ENCODE measurements around the gene ZFP30.

DNA sequence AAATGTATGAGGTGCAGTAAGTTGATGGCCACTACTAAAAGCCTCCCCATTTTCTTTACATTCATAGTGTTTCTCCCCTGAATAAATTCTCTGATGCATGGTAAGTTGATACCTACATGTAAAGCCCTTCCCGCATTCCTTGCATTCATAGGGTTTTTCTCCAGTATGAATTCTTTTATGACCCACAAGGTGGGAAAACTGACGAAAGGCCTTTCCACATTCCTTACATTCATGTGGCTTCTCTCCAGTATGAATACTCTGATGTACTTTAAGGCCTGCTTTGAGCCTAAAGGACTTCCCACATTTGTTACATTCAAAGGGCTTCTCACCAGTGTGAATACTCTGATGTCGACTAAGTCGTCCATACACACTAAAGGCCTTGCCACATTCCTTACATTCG lies 43.8 kb upstream of the ZFP30 start:
- no peak for TF ChIP-seq CTCF (IDR thresholded peaks at IDR 0.05; ENCODE audit: insufficient read depth, low read length, poor library complexity, severe bottlenecking)
- no peak for TF ChIP-seq EZH2phosphoT487 (conservative IDR thresholded peaks at IDR 0.05; ENCODE audit: low read length)
